Measurements from ENCODE around the gene ZDHHC7.
"Not testable (repeated sequence)": the region's sequence is repeated elsewhere in the genome, so short reads cannot be mapped to it uniquely, and the experiment has no call there.

ZDHHC7 gene

GRCh38 chr16:84938616-84939015, 72.7 kb downstream of the ZDHHC7 start:
- not testable (repeated sequence) for ATAC-seq, DNase-seq

GRCh38 chr16:84937196-84938005, 73.9 kb downstream of the ZDHHC7 start:
- ATAC-seq: no peak

GRCh38 chr16:84933774-84934631, 77.3 kb downstream of the ZDHHC7 start:
- DNase-seq: no peak

More at GRCh38 chr16:84937196-84938005, 73.9 kb downstream of the ZDHHC7 start:
- DNase-seq: no peak

GRCh38 chr16:84932681-84933080, 78.7 kb downstream of the ZDHHC7 start:
- ATAC-seq: no peak
- no peak for DNase-seq

More at GRCh38 chr16:84933774-84934631, 77.3 kb downstream of the ZDHHC7 start:
- no peak for ATAC-seq

- no peak for ATAC-seq
- no peak for DNase-seq
Measured at GRCh38 chr16:84931506-84931905, 79.8 kb downstream of the ZDHHC7 start.

GRCh38 chr16:84931107-84931494, 80.2 kb downstream of the ZDHHC7 start:
- DNase-seq (no peak), ATAC-seq (no peak)

GRCh38 chr16:84930298-84931106, 80.8 kb downstream of the ZDHHC7 start:
- DNase-seq: no peak
- peak; percentile 3 for ATAC-seq

- ATAC-seq (no peak), DNase-seq (no peak)
Measured at GRCh38 chr16:84929421-84930297, 81.7 kb downstream of the ZDHHC7 start.

GRCh38 chr16:84928679-84929420, 82.5 kb downstream of the ZDHHC7 start:
- ATAC-seq: no peak

GRCh38 chr16:84927621-84928591, 83.4 kb downstream of the ZDHHC7 start:
- DNase-seq: no peak
- no peak for ATAC-seq

More at GRCh38 chr16:84928679-84929420, 82.5 kb downstream of the ZDHHC7 start:
- no peak for DNase-seq

GRCh38 chr16:84926462-84926861, 84.9 kb downstream of the ZDHHC7 start:
- DNase-seq: no peak
- ATAC-seq: no peak

- DNase-seq (no peak), ATAC-seq (no peak)
Measured at GRCh38 chr16:84925773-84926372, 85.5 kb downstream of the ZDHHC7 start.

GRCh38 chr16:84925092-84925772, 86.1 kb downstream of the ZDHHC7 start:
- DNase-seq (peak; percentile 83), ATAC-seq (peak; percentile 71)

GRCh38 chr16:84924331-84925091, 86.8 kb downstream of the ZDHHC7 start:
- DNase-seq (no peak), ATAC-seq (no peak)
